ENCODE data around the gene KRT12. TPM values are rescaled to one million over a fixed set of nuclear protein-coding genes. Genes with fewer than 3 reads are reported as not detected.

KRT12 gene
- total and polyA plus RNA-seq, 9 of the 15 experiments (the other 6 are each of a cell fraction or from before 2014, with no cell fraction given) = 0.18 to 7.0 (median 2.2) TPM

DNA sequence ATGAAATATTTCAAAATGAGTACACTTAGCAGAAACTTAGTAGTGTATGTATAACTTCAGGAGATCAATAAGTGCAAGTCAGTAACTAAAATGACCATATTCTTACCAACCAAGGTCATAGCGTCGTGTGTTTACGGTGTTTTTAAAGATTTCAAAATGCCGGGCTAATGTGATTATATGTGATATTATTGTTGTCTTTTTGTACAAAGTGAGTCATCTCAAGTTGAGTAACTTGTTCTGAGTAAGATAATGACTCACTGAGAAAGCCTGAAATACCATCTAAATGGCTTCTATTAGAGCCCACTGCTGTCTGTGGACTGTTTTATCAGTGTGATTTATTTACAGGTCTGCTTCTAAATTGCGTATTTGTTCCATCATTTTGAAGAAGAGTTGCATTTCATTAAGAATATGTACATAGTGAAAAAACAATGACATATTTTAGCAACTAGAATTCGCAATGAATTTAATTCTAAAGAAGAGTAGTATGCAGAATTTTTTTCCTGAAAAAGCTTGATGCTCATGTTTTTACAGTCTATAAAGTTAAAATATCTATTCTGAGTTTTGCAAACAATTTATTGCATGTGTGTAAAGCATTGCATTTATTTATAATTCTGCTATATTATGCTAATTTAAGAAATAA is 12.7 kb downstream of the KRT12 start (continued):
- TF ChIP-seq, protein P1, sequence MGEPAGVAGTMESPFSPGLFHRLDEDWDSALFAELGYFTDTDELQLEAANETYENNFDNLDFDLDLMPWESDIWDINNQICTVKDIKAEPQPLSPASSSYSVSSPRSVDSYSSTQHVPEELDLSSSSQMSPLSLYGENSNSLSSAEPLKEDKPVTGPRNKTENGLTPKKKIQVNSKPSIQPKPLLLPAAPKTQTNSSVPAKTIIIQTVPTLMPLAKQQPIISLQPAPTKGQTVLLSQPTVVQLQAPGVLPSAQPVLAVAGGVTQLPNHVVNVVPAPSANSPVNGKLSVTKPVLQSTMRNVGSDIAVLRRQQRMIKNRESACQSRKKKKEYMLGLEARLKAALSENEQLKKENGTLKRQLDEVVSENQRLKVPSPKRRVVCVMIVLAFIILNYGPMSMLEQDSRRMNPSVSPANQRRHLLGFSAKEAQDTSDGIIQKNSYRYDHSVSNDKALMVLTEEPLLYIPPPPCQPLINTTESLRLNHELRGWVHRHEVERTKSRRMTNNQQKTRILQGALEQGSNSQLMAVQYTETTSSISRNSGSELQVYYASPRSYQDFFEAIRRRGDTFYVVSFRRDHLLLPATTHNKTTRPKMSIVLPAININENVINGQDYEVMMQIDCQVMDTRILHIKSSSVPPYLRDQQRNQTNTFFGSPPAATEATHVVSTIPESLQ (CRISPR knock-in tag; IDR thresholded peaks at IDR 0.05) = no peak
- TF ChIP-seq ZNF316 (IDR thresholded peaks at IDR 0.05) (no peak), MYNN (IDR thresholded peaks at IDR 0.05) (no peak), MYNN (CRISPR knock-in tag; IDR thresholded peaks at IDR 0.05) (no peak), TCF3 (CRISPR knock-in tag; IDR thresholded peaks at IDR 0.05) (peak; percentile 55), SUPT5H (IDR thresholded peaks at IDR 0.05) (no peak), ZNF133 (CRISPR knock-in tag; IDR thresholded peaks at IDR 0.05) (no peak), NFXL1 (CRISPR knock-in tag; IDR thresholded peaks at IDR 0.05) (no peak), TEAD4 (IDR thresholded peaks at IDR 0.05; ENCODE audit: low read length) (peak; percentile 75), TEAD4 (CRISPR knock-in tag; IDR thresholded peaks at IDR 0.05; ENCODE audit: borderline replicate concordance) (no peak), EZH2 (IDR thresholded peaks at IDR 0.05; ENCODE audit: borderline replicate concordance, low read depth, low read length) (no peak), CBX2 (IDR thresholded peaks at IDR 0.05; ENCODE audit: insufficient read depth, low read length, poor library complexity, severe bottlenecking) (no peak), IRF2 (CRISPR knock-in tag; IDR thresholded peaks at IDR 0.05) (no peak), ZZZ3 (IDR thresholded peaks at IDR 0.05) (no peak), FOXA1 (IDR thresholded peaks at IDR 0.05; ENCODE audit: borderline replicate concordance) (no peak)
- TF ChIP-seq, protein P2, sequence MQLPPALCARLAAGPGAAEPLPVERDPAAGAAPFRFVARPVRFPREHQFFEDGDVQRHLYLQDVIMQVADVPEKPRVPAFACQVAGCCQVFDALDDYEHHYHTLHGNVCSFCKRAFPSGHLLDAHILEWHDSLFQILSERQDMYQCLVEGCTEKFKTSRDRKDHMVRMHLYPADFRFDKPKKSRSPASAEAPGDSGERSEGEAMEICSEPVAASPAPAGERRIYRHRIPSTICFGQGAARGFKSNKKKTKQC (CRISPR knock-in tag; IDR thresholded peaks at IDR 0.05) = no peak
- TF ChIP-seq, protein P3, sequence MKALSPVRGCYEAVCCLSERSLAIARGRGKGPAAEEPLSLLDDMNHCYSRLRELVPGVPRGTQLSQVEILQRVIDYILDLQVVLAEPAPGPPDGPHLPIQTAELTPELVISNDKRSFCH (CRISPR knock-in tag; IDR thresholded peaks at IDR 0.05) = no peak
- TF ChIP-seq, protein P3 (tag; IDR thresholded peaks at IDR 0.05) = no peak
- TF ChIP-seq, protein P4, sequence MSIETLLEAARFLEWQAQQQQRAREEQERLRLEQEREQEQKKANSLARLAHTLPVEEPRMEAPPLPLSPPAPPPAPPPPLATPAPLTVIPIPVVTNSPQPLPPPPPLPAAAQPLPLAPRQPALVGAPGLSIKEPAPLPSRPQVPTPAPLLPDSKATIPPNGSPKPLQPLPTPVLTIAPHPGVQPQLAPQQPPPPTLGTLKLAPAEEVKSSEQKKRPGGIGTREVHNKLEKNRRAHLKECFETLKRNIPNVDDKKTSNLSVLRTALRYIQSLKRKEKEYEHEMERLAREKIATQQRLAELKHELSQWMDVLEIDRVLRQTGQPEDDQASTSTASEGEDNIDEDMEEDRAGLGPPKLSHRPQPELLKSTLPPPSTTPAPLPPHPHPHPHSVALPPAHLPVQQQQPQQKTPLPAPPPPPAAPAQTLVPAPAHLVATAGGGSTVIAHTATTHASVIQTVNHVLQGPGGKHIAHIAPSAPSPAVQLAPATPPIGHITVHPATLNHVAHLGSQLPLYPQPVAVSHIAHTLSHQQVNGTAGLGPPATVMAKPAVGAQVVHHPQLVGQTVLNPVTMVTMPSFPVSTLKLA (conservative IDR thresholded peaks at IDR 0.05) = 0 out of 4 replicates have a peak, but pooled peaks of 1 of the 2 experiments have one; percentile 28
- TF ChIP-seq, protein P5, sequence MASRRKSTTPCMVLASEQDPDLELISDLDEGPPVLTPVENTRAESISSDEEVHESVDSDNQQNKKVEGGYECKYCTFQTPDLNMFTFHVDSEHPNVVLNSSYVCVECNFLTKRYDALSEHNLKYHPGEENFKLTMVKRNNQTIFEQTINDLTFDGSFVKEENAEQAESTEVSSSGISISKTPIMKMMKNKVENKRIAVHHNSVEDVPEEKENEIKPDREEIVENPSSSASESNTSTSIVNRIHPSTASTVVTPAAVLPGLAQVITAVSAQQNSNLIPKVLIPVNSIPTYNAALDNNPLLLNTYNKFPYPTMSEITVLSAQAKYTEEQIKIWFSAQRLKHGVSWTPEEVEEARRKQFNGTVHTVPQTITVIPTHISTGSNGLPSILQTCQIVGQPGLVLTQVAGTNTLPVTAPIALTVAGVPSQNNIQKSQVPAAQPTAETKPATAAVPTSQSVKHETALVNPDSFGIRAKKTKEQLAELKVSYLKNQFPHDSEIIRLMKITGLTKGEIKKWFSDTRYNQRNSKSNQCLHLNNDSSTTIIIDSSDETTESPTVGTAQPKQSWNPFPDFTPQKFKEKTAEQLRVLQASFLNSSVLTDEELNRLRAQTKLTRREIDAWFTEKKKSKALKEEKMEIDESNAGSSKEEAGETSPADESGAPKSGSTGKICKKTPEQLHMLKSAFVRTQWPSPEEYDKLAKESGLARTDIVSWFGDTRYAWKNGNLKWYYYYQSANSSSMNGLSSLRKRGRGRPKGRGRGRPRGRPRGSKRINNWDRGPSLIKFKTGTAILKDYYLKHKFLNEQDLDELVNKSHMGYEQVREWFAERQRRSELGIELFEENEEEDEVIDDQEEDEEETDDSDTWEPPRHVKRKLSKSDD (conservative IDR thresholded peaks at IDR 0.05; ENCODE audit: low read length) = no peak
- TF ChIP-seq, protein P6, sequence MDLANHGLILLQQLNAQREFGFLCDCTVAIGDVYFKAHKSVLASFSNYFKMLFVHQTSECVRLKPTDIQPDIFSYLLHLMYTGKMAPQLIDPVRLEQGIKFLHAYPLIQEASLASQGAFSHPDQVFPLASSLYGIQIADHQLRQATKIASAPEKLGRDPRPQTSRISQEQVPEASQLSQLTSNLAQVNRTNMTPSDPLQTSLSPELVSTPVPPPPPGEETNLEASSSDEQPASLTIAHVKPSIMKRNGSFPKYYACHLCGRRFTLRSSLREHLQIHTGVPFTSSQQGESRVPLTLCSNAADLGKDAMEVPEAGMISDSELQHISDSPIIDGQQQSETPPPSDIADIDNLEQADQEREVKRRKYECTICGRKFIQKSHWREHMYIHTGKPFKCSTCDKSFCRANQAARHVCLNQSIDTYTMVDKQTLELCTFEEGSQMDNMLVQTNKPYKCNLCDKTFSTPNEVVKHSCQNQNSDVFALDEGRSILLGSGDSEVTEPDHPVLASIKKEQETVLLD (IDR thresholded peaks at IDR 0.05) = no peak
